Activated naive CD8-positive, alpha-beta T cell treated with anti-CD3 and anti-CD28 coated beads for 36 hours (primary cell): Measurements from ENCODE around the gene SOX8. TPM values are rescaled to one million over a fixed set of nuclear protein-coding genes. Genes with fewer than 3 reads are reported as not detected.

ENCODE experiments used
- DNase-seq: peaks from one replicate; pipeline ENCODE4 v3.0.0; 2021
- H3K27ac Mint-ChIP-seq: one replicate; pipeline ENCODE4 v1.8.0; 2022; ENCODE audit warnings: mild to moderate bottlenecking, moderate library complexity, mixed read lengths
- H3K27me3 Mint-ChIP-seq: one replicate; pipeline ENCODE4 v1.8.0; 2022; ENCODE audit warnings: mild to moderate bottlenecking, mixed read lengths
- H3K36me3 Mint-ChIP-seq: one replicate; pipeline ENCODE4 v1.8.0; 2021; ENCODE audit warnings: mild to moderate bottlenecking, mixed read lengths
- H3K4me1 Mint-ChIP-seq: one replicate; pipeline ENCODE4 v1.8.0; 2021; ENCODE audit warnings: mixed read lengths
- H3K4me3 Mint-ChIP-seq: one replicate; pipeline ENCODE4 v1.8.0; 2022; ENCODE audit warnings: mild to moderate bottlenecking, moderate library complexity, mixed read lengths
- H3K9me3 Mint-ChIP-seq: one replicate; pipeline ENCODE4 v1.8.0; 2022; ENCODE audit warnings: mixed read lengths
- total RNA-seq, 2 experiments: library from RNA; stranded (reverse); gene quantifications; one replicate each; pipeline ENCODE4 v1.2.3, GENCODE V29; 2021

Gene SOX8
- total RNA-seq, 2 experiments from 2014 or later = 0.42 to 0.58 TPM

- H3K9me3 Mint-ChIP-seq = no peaks in the 10 kb centered on the region
- no peaks in the 10 kb centered on the region for H3K27me3 Mint-ChIP-seq
- no peak overlapping the region for H3K4me3 Mint-ChIP-seq
- peaks cover 4% of the 10 kb centered on the region for H3K4me1 Mint-ChIP-seq
- no peak overlapping the region for H3K27ac Mint-ChIP-seq
- no peak for DNase-seq
- no peaks in the 10 kb centered on the region for H3K36me3 Mint-ChIP-seq
Observed at GRCh38 chr16:974611-975261, 6.8 kb upstream of the SOX8 start.

- Mint-ChIP-seq H3K27ac (no peak overlapping the region), H3K9me3 (no peaks in the 10 kb centered on the region), H3K36me3 (no peaks in the 10 kb centered on the region), H3K27me3 (no peaks in the 10 kb centered on the region), H3K4me1 (peaks cover 4% of the 10 kb centered on the region), H3K4me3 (no peak overlapping the region)
- no peak for DNase-seq
Observed at GRCh38 chr16:975291-975690, 6.3 kb upstream of the SOX8 start.

GRCh38 chr16:976389-976931 is 5.1 kb upstream of the SOX8 start:
- H3K27me3 Mint-ChIP-seq = peaks cover 3% of the 10 kb centered on the region
- H3K36me3 Mint-ChIP-seq = no peaks in the 10 kb centered on the region
- H3K4me1 Mint-ChIP-seq = peaks cover 4% of the 10 kb centered on the region
- peak; percentile 50 for DNase-seq
- H3K9me3 Mint-ChIP-seq = no peaks in the 10 kb centered on the region
- H3K27ac Mint-ChIP-seq = no peak overlapping the region
- H3K4me3 Mint-ChIP-seq = no peak overlapping the region

GRCh38 chr16:977081-977701 is 4.4 kb upstream of the SOX8 start:
- H3K27ac Mint-ChIP-seq = no peak overlapping the region
- H3K9me3 Mint-ChIP-seq = no peaks in the 10 kb centered on the region
- H3K36me3 Mint-ChIP-seq = no peaks in the 10 kb centered on the region
- peaks cover 3% of the 10 kb centered on the region for H3K27me3 Mint-ChIP-seq
- no peak overlapping the region for H3K4me3 Mint-ChIP-seq
- no peak for DNase-seq
- H3K4me1 Mint-ChIP-seq = peaks cover 2% of the 10 kb centered on the region

- DNase-seq = no peak
- Mint-ChIP-seq H3K4me1 (peaks cover 2% of the 10 kb centered on the region), H3K27me3 (peaks cover 7% of the 10 kb centered on the region), H3K4me3 (no peak overlapping the region), H3K9me3 (no peaks in the 10 kb centered on the region), H3K36me3 (no peaks in the 10 kb centered on the region), H3K27ac (no peak overlapping the region)
Observed at GRCh38 chr16:977896-978295, 3.7 kb upstream of the SOX8 start.

GRCh38 chr16:978403-978802 is 3.2 kb upstream of the SOX8 start:
- Mint-ChIP-seq H3K4me3 (no peak overlapping the region), H3K36me3 (no peaks in the 10 kb centered on the region)
- no peak for DNase-seq

GRCh38 chr16:979147-979546 is 2.4 kb upstream of the SOX8 start:
- H3K27me3 Mint-ChIP-seq = peaks cover 9% of the 10 kb centered on the region
- H3K36me3 Mint-ChIP-seq = no peaks in the 10 kb centered on the region
- no peaks in the 10 kb centered on the region for H3K9me3 Mint-ChIP-seq
- DNase-seq = no peak
- H3K4me1 Mint-ChIP-seq = peaks cover 2% of the 10 kb centered on the region
- no peak overlapping the region for H3K4me3 Mint-ChIP-seq
- no peak overlapping the region for H3K27ac Mint-ChIP-seq

More at GRCh38 chr16:978403-978802, 3.2 kb upstream of the SOX8 start:
- H3K27ac Mint-ChIP-seq = no peak overlapping the region
- no peaks in the 10 kb centered on the region for H3K9me3 Mint-ChIP-seq
- peaks cover 9% of the 10 kb centered on the region for H3K27me3 Mint-ChIP-seq
- peaks cover 2% of the 10 kb centered on the region for H3K4me1 Mint-ChIP-seq

GRCh38 chr16:979859-980594 is 1.5 kb upstream of the SOX8 start:
- peaks cover 9% of the 10 kb centered on the region for H3K27me3 Mint-ChIP-seq
- H3K4me1 Mint-ChIP-seq = peaks cover 2% of the 10 kb centered on the region
- H3K4me3 Mint-ChIP-seq = no peak overlapping the region
- no peaks in the 10 kb centered on the region for H3K36me3 Mint-ChIP-seq
- no peak for DNase-seq
- H3K9me3 Mint-ChIP-seq = no peaks in the 10 kb centered on the region
- H3K27ac Mint-ChIP-seq = no peak overlapping the region

GRCh38 chr16:980595-980854 is 1.0 kb upstream of the SOX8 start:
- no peak overlapping the region for H3K4me3 Mint-ChIP-seq
- H3K9me3 Mint-ChIP-seq = no peaks in the 10 kb centered on the region
- peak; percentile 29 for DNase-seq
- H3K4me1 Mint-ChIP-seq = peaks cover 2% of the 10 kb centered on the region
- no peak overlapping the region for H3K27ac Mint-ChIP-seq
- no peaks in the 10 kb centered on the region for H3K36me3 Mint-ChIP-seq
- H3K27me3 Mint-ChIP-seq = peaks cover 9% of the 10 kb centered on the region

- Mint-ChIP-seq H3K9me3 (no peaks in the 10 kb centered on the region), H3K36me3 (no peaks in the 10 kb centered on the region), H3K4me1 (peaks cover 6% of the 10 kb centered on the region), H3K4me3 (peak overlapping the region; percentile 14), H3K27ac (no peak overlapping the region), H3K27me3 (peaks cover 9% of the 10 kb centered on the region)
- no peak for DNase-seq
Observed at GRCh38 chr16:982145-983043, 824 bp downstream of the SOX8 start.

GRCh38 chr16:983044-984030 is 1.8 kb downstream of the SOX8 start:
- peaks cover 9% of the 10 kb centered on the region for H3K27me3 Mint-ChIP-seq
- peaks cover 3% of the 10 kb centered on the region for H3K4me1 Mint-ChIP-seq
- H3K36me3 Mint-ChIP-seq = no peaks in the 10 kb centered on the region
- no peak overlapping the region for H3K27ac Mint-ChIP-seq
- peak overlapping the region; percentile 14 for H3K4me3 Mint-ChIP-seq
- no peaks in the 10 kb centered on the region for H3K9me3 Mint-ChIP-seq
- no peak for DNase-seq

- Mint-ChIP-seq H3K9me3 (no peaks in the 10 kb centered on the region), H3K36me3 (no peaks in the 10 kb centered on the region), H3K4me1 (peaks cover 3% of the 10 kb centered on the region), H3K4me3 (no peak overlapping the region), H3K27ac (no peak overlapping the region), H3K27me3 (peaks cover 9% of the 10 kb centered on the region)
- no peak for DNase-seq
Observed at GRCh38 chr16:984121-984694, 2.6 kb downstream of the SOX8 start.

- Mint-ChIP-seq H3K27me3 (peaks cover 9% of the 10 kb centered on the region), H3K9me3 (no peaks in the 10 kb centered on the region), H3K4me3 (no peak overlapping the region), H3K27ac (no peak overlapping the region), H3K4me1 (peaks cover 3% of the 10 kb centered on the region), H3K36me3 (no peaks in the 10 kb centered on the region)
- DNase-seq = no peak
Observed at GRCh38 chr16:984736-985636, 3.4 kb downstream of the SOX8 start.
